HEK293T (cell line): ENCODE data around the gene PTER.

Experiments
- CTBP1 ChIP-seq: fragments of 450-650 bp; IDR thresholded peaks from 2 replicates; pipeline ENCODE4 v1.6.1; 2016; ENCODE audit warnings: borderline replicate concordance
- ELF4 ChIP-seq: fragments of 450-650 bp; IDR thresholded peaks from 2 replicates; pipeline ENCODE4 v1.6.1; 2017; ENCODE audit warnings: antibody characterized with exemption
- FOXA1 ChIP-seq: fragments of 450-650 bp; IDR thresholded peaks from 2 replicates; pipeline ENCODE4 v1.6.1; 2016; ENCODE audit warnings: mild to moderate bottlenecking
- FOXM1 ChIP-seq: fragments of 450-650 bp; IDR thresholded peaks from 2 replicates; pipeline ENCODE4 v1.6.1; 2017; ENCODE audit warnings: mild to moderate bottlenecking, borderline replicate concordance
- HDGF ChIP-seq: fragments of 450-650 bp; IDR thresholded peaks from 2 replicates; pipeline ENCODE4 v1.6.1; 2017; ENCODE audit warnings: antibody characterized with exemption, borderline replicate concordance
- LEF1 ChIP-seq: fragments of 450-650 bp; IDR thresholded peaks from 2 replicates; pipeline ENCODE4 v1.6.1; 2017; ENCODE audit warnings: mild to moderate bottlenecking, borderline replicate concordance
- NFRKB ChIP-seq: fragments of 450-650 bp; IDR thresholded peaks from 2 replicates; pipeline ENCODE4 v1.6.1; 2016; ENCODE audit warnings: mild to moderate bottlenecking, moderate library complexity
- SP1 ChIP-seq: fragments of 450-650 bp; IDR thresholded peaks from 2 replicates; pipeline ENCODE4 v1.6.1; 2017
- TARDBP ChIP-seq: fragments of 450-650 bp; IDR thresholded peaks from 2 replicates; pipeline ENCODE4 v1.6.1; 2016
- TF ChIP-seq, protein P1 (sequence below): fragments of 450-650 bp; IDR thresholded peaks from 2 replicates; pipeline ENCODE4 v1.6.1; 2016

DNA sequence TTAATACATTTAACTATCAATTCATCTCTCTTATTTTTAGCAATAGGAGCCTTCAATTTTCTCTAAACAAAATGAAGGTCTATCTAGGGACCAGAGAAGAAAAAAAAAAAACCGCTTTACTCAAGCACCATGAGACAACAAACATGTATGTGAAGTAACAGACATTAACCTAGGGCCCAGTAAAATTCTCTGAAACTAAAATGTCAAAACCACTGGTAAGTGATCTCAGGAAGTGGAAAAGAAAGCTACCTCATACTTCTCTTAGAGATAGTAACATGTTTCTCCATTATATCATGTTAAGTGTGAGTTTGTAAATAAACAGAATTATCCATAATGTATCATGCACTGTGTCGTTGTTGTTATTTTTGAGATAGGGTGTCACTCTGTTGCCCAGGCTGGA is 35.4 kb upstream of the PTER start:
- TF ChIP-seq ELF4 (no peak), CTBP1 (no peak), SP1 (no peak), LEF1 (no peak), NFRKB (no peak), FOXM1 (no peak), TARDBP (no peak), FOXA1 (no peak), HDGF (no peak)
- TF ChIP-seq, protein P1, sequence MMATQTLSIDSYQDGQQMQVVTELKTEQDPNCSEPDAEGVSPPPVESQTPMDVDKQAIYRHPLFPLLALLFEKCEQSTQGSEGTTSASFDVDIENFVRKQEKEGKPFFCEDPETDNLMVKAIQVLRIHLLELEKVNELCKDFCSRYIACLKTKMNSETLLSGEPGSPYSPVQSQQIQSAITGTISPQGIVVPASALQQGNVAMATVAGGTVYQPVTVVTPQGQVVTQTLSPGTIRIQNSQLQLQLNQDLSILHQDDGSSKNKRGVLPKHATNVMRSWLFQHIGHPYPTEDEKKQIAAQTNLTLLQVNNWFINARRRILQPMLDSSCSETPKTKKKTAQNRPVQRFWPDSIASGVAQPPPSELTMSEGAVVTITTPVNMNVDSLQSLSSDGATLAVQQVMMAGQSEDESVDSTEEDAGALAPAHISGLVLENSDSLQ = no peak
